Neural cell (in vitro differentiated cells): Measurements from ENCODE around the gene ZNF335. TPM values are rescaled to one million over a fixed set of nuclear protein-coding genes. Genes with fewer than 3 reads are reported as not detected.

ENCODE experiments used
- H2AFZ ChIP-seq: fragments of 200-600, 300-800 bp; sonication (generic), shearing (Covaris generic); 2 replicates; pipeline ENCODE4 v1.6.0; 2014; ENCODE audit warnings: low read depth, mild to moderate bottlenecking, antibody characterized with exemption, low read length, moderate library complexity
- H3F3A ChIP-seq: fragments of 200-600 bp; shearing (Covaris generic); 2 replicates; pipeline ENCODE4 v1.6.1; 2016; ENCODE audit warnings: mild to moderate bottlenecking, moderate library complexity, mixed read lengths, antibody characterized with exemption, low read length; ENCODE audit not compliant: insufficient read depth, poor library complexity, severe bottlenecking
- H3K27ac ChIP-seq: fragments of 200-600, 300-800 bp; sonication (generic), shearing (Covaris generic); 2 replicates; pipeline ENCODE4 v1.5.1; 2014; ENCODE audit warnings: mild to moderate bottlenecking, low read length, moderate library complexity
- H3K27me3 ChIP-seq: fragments of 300-800, 200-600 bp; sonication (generic), shearing (Covaris generic); 2 replicates; pipeline ENCODE4 v1.6.0; 2014; ENCODE audit warnings: mild to moderate bottlenecking, low read depth, low read length, moderate library complexity; ENCODE audit not compliant: insufficient read depth
- H3K36me3 ChIP-seq: fragments of 300-800, 200-600 bp; sonication (generic), shearing (Covaris generic); 2 replicates; pipeline ENCODE4 v1.5.1; 2014; ENCODE audit warnings: mild to moderate bottlenecking, antibody characterized with exemption, low read length, moderate library complexity; ENCODE audit not compliant: insufficient read depth
- H3K4me2 ChIP-seq: fragments of 300-800, 200-600 bp; sonication (generic), shearing (Covaris generic); 2 replicates; pipeline ENCODE4 v1.6.0; 2014; ENCODE audit warnings: mild to moderate bottlenecking, low read length
- H3K4me3 ChIP-seq: fragments of 300-800, 200-600 bp; sonication (generic), shearing (Covaris generic); 2 replicates; pipeline ENCODE4 v1.5.1; 2014; ENCODE audit warnings: mild to moderate bottlenecking, low read length, moderate library complexity
- H3K79me2 ChIP-seq: fragments of 200-600 bp; shearing (Covaris generic); replicated peaks from 2 replicates; pipeline ENCODE4 v1.6.0; 2014; ENCODE audit warnings: mild to moderate bottlenecking, low read length, moderate library complexity; ENCODE audit not compliant: insufficient read depth
- H3K9ac ChIP-seq: fragments of 300-800, 200-600 bp; sonication (generic), shearing (Covaris generic); 2 replicates; pipeline ENCODE4 v1.6.1; 2016; ENCODE audit warnings: mild to moderate bottlenecking, low read length, mixed read lengths
- H3K9me2 ChIP-seq: fragments of 200-600 bp; shearing (Covaris generic); 2 replicates; pipeline ENCODE4 v1.6.1; 2016; ENCODE audit warnings: mild to moderate bottlenecking, low read length, mixed read lengths; ENCODE audit not compliant: insufficient read depth
- H3K9me3 ChIP-seq: fragments of 200-600, 300-800 bp; sonication (generic), shearing (Covaris generic); 2 replicates; pipeline ENCODE4 v1.6.1; 2016; ENCODE audit warnings: mild to moderate bottlenecking, mixed run types, low read length, moderate library complexity, mixed read lengths
- H4K20me1 ChIP-seq: fragments of 200-600 bp; shearing (Covaris generic); 2 replicates; pipeline ENCODE4 v1.6.1; 2016; ENCODE audit warnings: mild to moderate bottlenecking, mixed run types; ENCODE audit not compliant: insufficient read depth
- CTCF ChIP-seq: fragments of 450-650 bp; IDR thresholded peaks from 2 replicates; pipeline ENCODE4 v1.5.1; 2014; ENCODE audit warnings: antibody characterized with exemption, mild to moderate bottlenecking, moderate library complexity; ENCODE audit not compliant: poor library complexity, severe bottlenecking
- EP300 ChIP-seq: fragments of 450-650 bp; conservative IDR thresholded peaks from 2 replicates; pipeline ENCODE4 v1.6.1; 2014; ENCODE audit warnings: antibody characterized with exemption, mild to moderate bottlenecking, moderate library complexity; ENCODE audit not compliant: poor library complexity, severe bottlenecking
- EZH2 ChIP-seq: fragments of 200-600, 300-800 bp; shearing (Covaris generic), sonication (generic); IDR thresholded peaks from 2 replicates; pipeline ENCODE4 v1.6.1; 2014; ENCODE audit warnings: antibody characterized with exemption, low read length, borderline replicate concordance, mild to moderate bottlenecking; ENCODE audit not compliant: insufficient read depth, poor library complexity, severe bottlenecking
- MXI1 ChIP-seq: fragments of 450-650 bp; conservative IDR thresholded peaks from 2 replicates; pipeline ENCODE4 v1.6.1; 2014; ENCODE audit warnings: antibody characterized with exemption, mild to moderate bottlenecking; ENCODE audit not compliant: poor library complexity, severe bottlenecking
- POLR2AphosphoS5 ChIP-seq: IDR thresholded peaks from 2 replicates; pipeline ENCODE4 v1.6.1; 2012
- RAD21 ChIP-seq: fragments of 450-650 bp; conservative IDR thresholded peaks from 2 replicates; pipeline ENCODE4 v1.6.1; 2014; ENCODE audit warnings: antibody characterized with exemption, mild to moderate bottlenecking, moderate library complexity
- REST ChIP-seq: IDR thresholded peaks from 2 replicates; pipeline ENCODE4 v1.6.1; 2012; ENCODE audit warnings: borderline replicate concordance
- SMC3 ChIP-seq: fragments of 450-650 bp; conservative IDR thresholded peaks from 2 replicates; pipeline ENCODE4 v1.6.1; 2014; ENCODE audit warnings: antibody characterized with exemption, mild to moderate bottlenecking, moderate library complexity; ENCODE audit not compliant: poor library complexity
- TAF1 ChIP-seq: IDR thresholded peaks from 2 replicates; pipeline ENCODE4 v1.6.1; 2012; ENCODE audit warnings: low read depth
- polyA plus RNA-seq: library from polyadenylated mRNA; depleted of rRNA; stranded (reverse); fragments of >200 nt; gene quantifications from 2 replicates; pipeline ENCODE4 v1.2.3, GENCODE V29; 2014

ZNF335 gene
- polyA plus RNA-seq, 1 donor from 2014 or later: 12.8 TPM

- no peaks in the 10 kb centered on the region for H3F3A ChIP-seq
- no peak overlapping the region for H3K9ac ChIP-seq
- TF ChIP-seq MXI1 (no peak), RAD21 (no peak), TAF1 (no peak)
- H2AFZ ChIP-seq: no peak overlapping the region
- H3K4me2 ChIP-seq: no peak overlapping the region
- no peak overlapping the region for H3K4me3 ChIP-seq
- H3K79me2 ChIP-seq: no peaks in the 10 kb centered on the region
- no peaks in the 10 kb centered on the region for H3K27me3 ChIP-seq
- H4K20me1 ChIP-seq: no peaks in the 10 kb centered on the region
- no peaks in the 10 kb centered on the region for H3K9me3 ChIP-seq
- no peaks in the 10 kb centered on the region for H3K9me2 ChIP-seq
- H3K36me3 ChIP-seq: no peaks in the 10 kb centered on the region
- H3K27ac ChIP-seq: no peak overlapping the region
Observed at GRCh38 chr20:45905505-45906079, 66.4 kb downstream of the ZNF335 start.

GRCh38 chr20:45904583-45905504 lies 67.2 kb downstream of the ZNF335 start:
- TF ChIP-seq REST: no peak
- no peak for TF ChIP-seq POLR2AphosphoS5
- TF ChIP-seq CTCF: no peak
- TF ChIP-seq EP300: no peak
- TF ChIP-seq MXI1: no peak
- no peak for TF ChIP-seq EZH2
- no peak for TF ChIP-seq RAD21
- TF ChIP-seq SMC3: no peak
- TF ChIP-seq TAF1: no peak
- Histone ChIP-seq H3K4me2 (no peak overlapping the region), H3K27ac (no peak overlapping the region), H4K20me1 (no peaks in the 10 kb centered on the region), H3K9ac (no peak overlapping the region), H3K36me3 (no peaks in the 10 kb centered on the region), H3K79me2 (no peaks in the 10 kb centered on the region), H3K9me3 (no peaks in the 10 kb centered on the region), H3F3A (no peaks in the 10 kb centered on the region), H3K27me3 (no peaks in the 10 kb centered on the region), H3K9me2 (no peaks in the 10 kb centered on the region), H3K4me3 (no peak overlapping the region), H2AFZ (no peak overlapping the region)
